ENCODE results near the gene RNF182. TPM values are rescaled to one million over a fixed set of nuclear protein-coding genes. Genes with fewer than 3 reads are reported as not detected.

Gene RNF182
- polyA plus RNA-seq, 1 experiment = 1.4 TPM

- Histone ChIP-seq H3K4me3 (ENCODE audit: low read depth, low read length) (no peak overlapping the region), H3K27me3 (ENCODE audit: control insufficient read depth, insufficient read depth, low read length) (no peaks in the 10 kb centered on the region), H3K36me3 (ENCODE audit: control insufficient read depth, insufficient read depth, low read length) (no peaks in the 10 kb centered on the region)
- CTCF ChIA-PET = interaction anchor here (0.9 to 1.6 kb wide), 2 partner anchors 11 to 79 kb away, joined by 3 read pairs; no protein-coding TSS in a partner anchor
- TF ChIP-seq CTCF (IDR thresholded peaks at IDR 0.05; ENCODE audit: insufficient read depth, low read depth, low read length) = no peak
- POLR2A ChIA-PET = no interaction called here
- DNase-seq (ENCODE audit: low read depth) = no peak
These were observed 62.7 kb downstream of the RNF182 start for GRCh38 chr6:13987400-13987865.

GRCh38 chr6:13988049-13988738 is 63.4 kb downstream of the RNF182 start:
- no peak overlapping the region for H3K4me3 ChIP-seq (ENCODE audit: low read depth, low read length)
- H3K27me3 ChIP-seq (ENCODE audit: control insufficient read depth, insufficient read depth, low read length) = no peaks in the 10 kb centered on the region
- CTCF ChIA-PET = interaction anchor here (0.7 to 1.6 kb wide), 2 partner anchors 32 to 79 kb away, joined by 3 read pairs; no protein-coding TSS in a partner anchor
- no peak for TF ChIP-seq CTCF (IDR thresholded peaks at IDR 0.05; ENCODE audit: insufficient read depth, low read depth, low read length)
- no peaks in the 10 kb centered on the region for H3K36me3 ChIP-seq (ENCODE audit: control insufficient read depth, insufficient read depth, low read length)
- POLR2A ChIA-PET = no interaction called here
- DNase-seq (ENCODE audit: low read depth) = no peak

GRCh38 chr6:13988908-13989307 is 64.2 kb downstream of the RNF182 start:
- Histone ChIP-seq H3K27me3 (ENCODE audit: control insufficient read depth, insufficient read depth, low read length) (no peaks in the 10 kb centered on the region), H3K4me3 (ENCODE audit: low read depth, low read length) (no peak overlapping the region), H3K36me3 (ENCODE audit: control insufficient read depth, insufficient read depth, low read length) (no peaks in the 10 kb centered on the region)
- POLR2A ChIA-PET = no interaction called here
- TF ChIP-seq CTCF (IDR thresholded peaks at IDR 0.05; ENCODE audit: insufficient read depth, low read depth, low read length) = no peak
- CTCF ChIA-PET = no interaction called here
- DNase-seq (ENCODE audit: low read depth) = no peak

GRCh38 chr6:13989496-13990144 is 64.9 kb downstream of the RNF182 start:
- Histone ChIP-seq H3K27me3 (ENCODE audit: control insufficient read depth, insufficient read depth, low read length) (no peaks in the 10 kb centered on the region), H3K36me3 (ENCODE audit: control insufficient read depth, insufficient read depth, low read length) (no peaks in the 10 kb centered on the region), H3K4me3 (ENCODE audit: low read depth, low read length) (no peak overlapping the region)
- ChIA-PET POLR2A (no interaction called here), CTCF (no interaction called here)
- DNase-seq (ENCODE audit: low read depth) = no peak
- TF ChIP-seq CTCF (IDR thresholded peaks at IDR 0.05; ENCODE audit: insufficient read depth, low read depth, low read length) = no peak

- Histone ChIP-seq H3K27me3 (ENCODE audit: control insufficient read depth, insufficient read depth, low read length) (no peaks in the 10 kb centered on the region), H3K4me3 (ENCODE audit: low read depth, low read length) (no peak overlapping the region), H3K36me3 (ENCODE audit: control insufficient read depth, insufficient read depth, low read length) (no peaks in the 10 kb centered on the region)
- CTCF ChIA-PET = no interaction called here
- no peak for TF ChIP-seq CTCF (IDR thresholded peaks at IDR 0.05; ENCODE audit: insufficient read depth, low read depth, low read length)
- no peak for DNase-seq (ENCODE audit: low read depth)
- POLR2A ChIA-PET = no interaction called here
These were observed 66.0 kb downstream of the RNF182 start for GRCh38 chr6:13990796-13991195.
